ENCODE results near the gene USP6.
A peak's percentile ranks its signal among the peaks of the same experiment; 100 is the strongest.

Gene USP6

DNA sequence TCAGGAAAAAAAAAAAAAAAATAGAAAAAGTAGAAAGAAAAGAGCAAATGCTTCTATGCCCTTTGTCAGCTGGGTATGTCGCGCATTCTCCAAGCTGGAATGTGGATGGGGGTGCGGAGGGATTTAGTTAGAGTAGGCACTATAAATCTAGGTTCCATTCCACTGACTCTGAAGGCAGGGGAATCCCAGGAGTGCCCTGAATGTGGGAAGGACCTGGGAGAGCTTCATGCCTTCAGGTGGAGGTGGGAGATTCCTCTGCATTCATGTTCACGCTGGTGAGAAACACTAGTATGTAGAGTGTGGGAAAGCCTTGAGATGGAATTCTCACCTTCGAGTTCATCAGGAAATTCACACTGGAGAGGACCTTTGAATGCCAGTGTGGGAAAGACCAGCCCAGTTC, 16.6 kb upstream of the USP6 start:
- no peaks in the 10 kb centered on the region for H3K4me1 ChIP-seq
- TF ChIP-seq, protein P1, sequence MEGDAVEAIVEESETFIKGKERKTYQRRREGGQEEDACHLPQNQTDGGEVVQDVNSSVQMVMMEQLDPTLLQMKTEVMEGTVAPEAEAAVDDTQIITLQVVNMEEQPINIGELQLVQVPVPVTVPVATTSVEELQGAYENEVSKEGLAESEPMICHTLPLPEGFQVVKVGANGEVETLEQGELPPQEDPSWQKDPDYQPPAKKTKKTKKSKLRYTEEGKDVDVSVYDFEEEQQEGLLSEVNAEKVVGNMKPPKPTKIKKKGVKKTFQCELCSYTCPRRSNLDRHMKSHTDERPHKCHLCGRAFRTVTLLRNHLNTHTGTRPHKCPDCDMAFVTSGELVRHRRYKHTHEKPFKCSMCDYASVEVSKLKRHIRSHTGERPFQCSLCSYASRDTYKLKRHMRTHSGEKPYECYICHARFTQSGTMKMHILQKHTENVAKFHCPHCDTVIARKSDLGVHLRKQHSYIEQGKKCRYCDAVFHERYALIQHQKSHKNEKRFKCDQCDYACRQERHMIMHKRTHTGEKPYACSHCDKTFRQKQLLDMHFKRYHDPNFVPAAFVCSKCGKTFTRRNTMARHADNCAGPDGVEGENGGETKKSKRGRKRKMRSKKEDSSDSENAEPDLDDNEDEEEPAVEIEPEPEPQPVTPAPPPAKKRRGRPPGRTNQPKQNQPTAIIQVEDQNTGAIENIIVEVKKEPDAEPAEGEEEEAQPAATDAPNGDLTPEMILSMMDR (IDR thresholded peaks at IDR 0.05) = no peak
- no peak overlapping the region for H3K27ac ChIP-seq
- H3K9me3 ChIP-seq = peaks cover 2 to 60% (median 44%) of the 10 kb centered on the region in 3 donors
- DNase-seq = no peak
- peaks cover 0 to 12% (median 0%) of the 10 kb centered on the region in 3 donors for H3K36me3 ChIP-seq
- intact Hi-C loops (cut with DNase I; ENCODE audit: low total_unique reads) = no loop called here
- H3K4me3 ChIP-seq = no peak overlapping the region
- H3K27me3 ChIP-seq = peaks cover 0 to 10% of the 10 kb centered on the region in 2 donors

DNA sequence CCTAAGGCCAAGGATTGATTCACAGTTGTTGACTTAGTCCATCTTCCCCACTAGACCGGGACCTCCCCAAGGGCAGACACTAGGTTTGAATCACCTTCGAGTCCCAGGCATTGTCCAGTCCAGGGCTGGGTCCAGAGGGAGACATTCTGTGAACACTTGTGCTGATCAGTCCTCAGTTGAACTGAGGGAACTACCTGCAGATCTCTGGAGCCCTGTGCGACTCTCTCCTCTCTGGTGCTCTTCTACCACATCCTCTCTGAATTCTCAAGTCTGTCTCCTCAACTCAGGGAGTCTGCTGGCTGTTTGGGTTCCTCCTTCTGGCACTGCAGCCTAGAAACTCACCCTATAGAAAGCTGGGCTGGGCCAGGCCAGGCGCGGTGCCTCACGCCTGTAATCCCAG, 15.0 kb upstream of the USP6 start:
- Histone ChIP-seq H3K9me3 (peaks cover 2 to 52% (median 32%) of the 10 kb centered on the region in 3 donors), H3K36me3 (peaks cover 7 to 13% (median 11%) of the 10 kb centered on the region in 3 donors), H3K27me3 (peaks cover 0 to 10% of the 10 kb centered on the region in 2 donors), H3K27ac (no peak overlapping the region), H3K4me1 (no peaks in the 10 kb centered on the region), H3K4me3 (no peak overlapping the region)
- intact Hi-C loops (cut with DNase I; ENCODE audit: low total_unique reads) = no loop called here
- DNase-seq = no peak
- TF ChIP-seq, protein P1 (IDR thresholded peaks at IDR 0.05) = no peak

DNA sequence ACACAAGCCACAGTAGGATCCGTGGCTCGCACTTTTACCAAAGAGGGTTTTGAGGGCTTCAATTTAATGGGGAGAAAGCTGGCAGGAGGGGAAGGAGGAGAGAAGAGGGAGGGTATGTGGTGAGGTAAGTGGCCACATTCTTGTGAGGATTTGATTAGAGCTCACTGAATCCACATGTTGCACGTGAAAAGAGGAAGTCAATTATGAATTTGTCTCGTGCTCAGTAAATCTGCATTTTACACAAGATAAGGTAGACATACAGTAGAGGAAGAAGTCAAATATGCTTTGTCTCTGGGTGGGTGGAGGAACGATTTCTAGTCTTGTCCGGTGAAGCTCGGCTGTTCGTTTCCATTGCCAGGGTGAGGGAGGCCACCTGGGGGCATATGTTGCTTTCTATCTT, 5.0 kb upstream of the USP6 start:
- intact Hi-C loops (cut with DNase I; ENCODE audit: low total_unique reads) = no loop called here
- Histone ChIP-seq H3K27ac (peak overlapping the region in 1 of 2 donors; percentile 76), H3K4me3 (peak overlapping the region; percentile 77 to 84), H3K36me3 (peaks cover 36 to 38% (median 37%) of the 10 kb centered on the region in 3 donors), H3K9me3 (peaks cover 0 to 6% (median 0%) of the 10 kb centered on the region in 3 donors), H3K4me1 (peaks cover 0 to 16% (median 11%) of the 10 kb centered on the region in 4 donors), H3K27me3 (peaks cover 0 to 15% of the 10 kb centered on the region in 2 donors)
- DNase-seq = no peak
- TF ChIP-seq, protein P1 (IDR thresholded peaks at IDR 0.05) = no peak

DNA sequence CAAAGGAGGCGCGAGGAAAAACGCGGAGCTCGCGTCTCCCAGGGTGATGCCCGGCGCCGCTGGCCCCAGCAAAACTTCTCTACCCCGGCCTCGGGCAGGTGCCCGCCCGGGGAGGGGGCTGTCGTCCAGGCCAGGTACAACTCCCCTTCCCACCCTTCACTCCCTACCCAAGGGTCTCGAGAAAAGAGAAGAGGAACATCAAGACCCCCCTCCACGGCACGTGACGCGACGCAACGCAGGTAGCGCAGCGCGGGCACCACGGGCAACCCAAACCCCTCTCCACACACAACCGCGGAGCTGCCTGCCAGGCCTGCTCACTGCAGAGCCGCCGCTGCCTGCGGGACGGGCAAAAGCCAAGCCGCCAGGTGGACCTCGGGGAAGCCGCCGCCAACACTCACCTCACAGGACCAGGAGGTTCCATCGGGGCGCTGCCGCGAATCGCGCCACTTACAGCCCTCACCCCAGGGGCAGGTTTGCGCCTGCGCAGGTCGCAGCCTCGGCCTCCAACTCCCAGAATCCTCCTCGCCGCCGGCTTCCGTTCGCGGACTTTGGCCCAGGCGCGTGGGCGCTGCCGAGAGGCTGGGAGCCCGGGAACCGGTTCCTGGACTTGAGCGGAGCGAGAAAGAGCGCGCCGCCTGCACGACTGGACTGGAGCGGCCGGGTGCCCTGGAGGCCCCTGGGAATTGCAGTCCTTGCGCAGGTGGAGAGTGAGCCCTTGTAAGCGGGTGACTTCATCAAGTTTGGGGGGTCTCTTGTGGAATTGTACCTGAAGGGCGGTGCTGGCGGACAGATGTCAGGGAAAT, 4.2 kb upstream of the USP6 start, which contains the start of gene ZNF232:
TSS of gene ZNF232 (minus strand) at position 477 of the 803 bp plus-strand sequence. CDS start at position 421, 56 bp downstream.
- TF ChIP-seq, protein P1 (IDR thresholded peaks at IDR 0.05) = no peak
- peaks cover 0 to 16% (median 12%) of the 10 kb centered on the region in 4 donors for H3K4me1 ChIP-seq

DNA sequence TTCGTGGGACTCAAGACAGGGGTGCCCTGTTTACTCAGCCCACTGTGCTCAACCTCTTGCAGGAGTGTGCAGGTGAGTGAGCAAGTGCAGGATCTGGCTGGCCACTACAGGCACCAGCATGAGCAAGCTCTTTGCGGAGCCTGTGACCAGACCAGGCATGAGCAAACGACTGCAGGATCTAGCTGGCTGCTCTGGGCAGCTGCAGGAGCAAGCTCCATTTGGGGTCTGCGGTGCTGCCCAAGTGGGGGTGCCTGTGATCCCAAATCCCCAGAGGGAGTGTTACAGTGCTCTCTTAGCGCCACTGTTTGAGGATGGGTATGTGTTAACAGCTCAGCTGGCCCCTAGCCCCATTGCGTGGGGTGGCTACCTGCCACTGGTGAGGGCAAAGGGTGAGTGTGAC, 2.4 kb downstream of the USP6 start:
- Histone ChIP-seq H3K9me3 (peaks cover 0 to 6% (median 0%) of the 10 kb centered on the region in 3 donors), H3K4me3 (no peak overlapping the region), H3K27me3 (peaks cover 0 to 52% of the 10 kb centered on the region in 2 donors), H3K4me1 (peaks cover 0 to 14% (median 10%) of the 10 kb centered on the region in 4 donors), H3K36me3 (no peaks in the 10 kb centered on the region), H3K27ac (no peak overlapping the region)
- intact Hi-C loops (cut with DNase I; ENCODE audit: low total_unique reads) = no loop called here
- TF ChIP-seq, protein P1 (IDR thresholded peaks at IDR 0.05) = no peak
- DNase-seq = peak; percentile 9 to 47

More for the DNA sequence above, 4.2 kb upstream of the USP6 start, which contains the start of gene ZNF232:
- peaks cover 0 to 23% of the 10 kb centered on the region in 2 donors for H3K27me3 ChIP-seq
- DNase-seq = peak; percentile 91 to 95
- no peaks in the 10 kb centered on the region for H3K9me3 ChIP-seq
- peaks cover 28 to 30% (median 29%) of the 10 kb centered on the region in 3 donors for H3K36me3 ChIP-seq
- intact Hi-C loops (cut with DNase I; ENCODE audit: low total_unique reads) = no loop called here
- H3K4me3 ChIP-seq = peak within 1 kb of the TSS; percentile 77 to 84
- H3K27ac ChIP-seq = peak within 1 kb of the TSS; percentile 61 to 76
